Heart right ventricle (tissue), 16 donors: Measurements from ENCODE around the gene TMEM245. TPM values are rescaled to one million over a fixed set of nuclear protein-coding genes. Genes with fewer than 3 reads are reported as not detected.

ENCODE experiments used
- ATAC-seq, 8 donors: fragments of 200-7000 bp; cut with Tn5 transposase; one replicate each; pipeline ENCODE4 v1.9.1; 2020; ENCODE audit warnings: mild to moderate bottlenecking in 8 of 8, moderate library complexity in 8 of 8, moderate number of reproducible peaks in 1 of 8
- DNase-seq, 2 donors: peaks; one replicate each; pipeline ENCODE4 v3.0.0-alpha.2; 2020
- H3K27ac ChIP-seq, 10 donors: fragments of 200-600 bp; sonication (generic) in 2 of 10; one replicate each; pipeline versions ENCODE4 v1.5.0 to v1.8.0; 2020 to 2022; ENCODE audit warnings: mild to moderate bottlenecking in 3 of 10
- H3K27me3 ChIP-seq, 7 donors: fragments of 200-600 bp; one replicate each; pipeline ENCODE4 v1.8.0; 2021 to 2022; ENCODE audit warnings: mild to moderate bottlenecking in 2 of 7
- H3K36me3 ChIP-seq, 9 donors: fragments of 200-600 bp; sonication (generic) in 1 of 9; one replicate each; pipeline versions ENCODE4 v1.5.0 to v1.8.0; 2020 to 2022; ENCODE audit warnings: mild to moderate bottlenecking in 2 of 9
- H3K4me1 ChIP-seq, 9 donors: fragments of 200-600 bp; sonication (generic) in 1 of 9; one replicate each; pipeline versions ENCODE4 v1.5.0 to v1.8.0; 2020 to 2022; ENCODE audit warnings: mild to moderate bottlenecking in 4 of 9
- H3K4me3 ChIP-seq, 10 donors: fragments of 200-600 bp; sonication (generic) in 2 of 10; one replicate each; pipeline versions ENCODE4 v1.5.0 to v1.8.0; 2020 to 2022; ENCODE audit warnings: mild to moderate bottlenecking in 7 of 10, moderate library complexity in 2 of 10
- H3K9me3 ChIP-seq, 11 donors: fragments of 200-600 bp in 10 of 11; sonication (generic) in 2 of 11; one replicate each; pipeline versions ENCODE4 v1.5.0 to v1.8.0; 2013 to 2022; ENCODE audit warnings: mild to moderate bottlenecking in 2 of 11, control low read depth in 1 of 11, moderate library complexity in 1 of 11
- CTCF ChIP-seq, 9 donors: fragments of 200-600 bp; sonication (generic) in 2 of 9; IDR thresholded peaks; one replicate each; pipeline versions ENCODE4 v1.5.0 to v1.8.0; 2021 to 2022; ENCODE audit warnings: antibody characterized with exemption in 9 of 9, mild to moderate bottlenecking in 5 of 9, moderate library complexity in 1 of 9
- WGBS, 2 donors: extraction: QIAGEN DNeasy Blood & Tissue Kit; methylation state at CpG; one replicate each; pipeline ENCODE4 v1.1.7; 2013; ENCODE audit warnings: inconsistent platforms in 1 of 2; 5-methylcytosine and 5-hydroxymethylcytosine counted together
- intact Hi-C, 10 donors: fragments of 100-400 bp; cut with DNase I; formaldehyde crosslinking; loops; one replicate each; pipeline versions ENCODE4 v1.11.1 to v1.14.2; 2022
- polyA plus RNA-seq, 2 donors: library from polyadenylated mRNA; stranded (reverse); fragments of 200-250 nt; gene quantifications; one replicate each; pipeline ENCODE4 v1.2.3, GENCODE V29; 2013
- total RNA-seq, 10 donors: library from RNA; stranded (reverse); fragmentation: NEBNext Ultra II Directional in 3 of 10; extraction: Animal tissue kit (Norgen Biotek cat#: 25700) in 3 of 10; gene quantifications; one replicate each; pipeline versions ENCODE4 v1.2.1 to v1.2.4, GENCODE V29; 2021 to 2023
- donor health status: Arrhythmogenic right ventricular cardiomyopathy.
- donor health status: ischemic (EF 13 %, LVEDD 7.1; RV severe dilation, severe dysfunction).
- donor health status: healthy with polysubstance abuse.
- donor health status: DM: no; HTN: yes; CAD: no.
- donor health status: DM: no; HTN: no; CAD: no.
- donor health status: ischemic (EF 25% LVEDD 6.9; RV normal size, moderate dysfunction).
- donor health status: ischemic (EF 25% LVEDD 5.7; RV mildly dilated, moderate dysfunction).
- donor health status: healthy.
- donor health status: DM: yes; HTN: yes; CAD: no.
- donor health status: Ischemic cardiomyopathy.
- donor health status: ischemic (EF 35%, LVEDD 5.7; RV mildly dilated, moderate dysfunction).
- donor health status: nonischemic (EF 11% LVEDD 7.7; RV severe dilation, severe dysfunction).
- donor health status: DM: yes; HTN: yes; CAD: no.
- donor health status: PGD.
- donor health status: ischemic (EF 29% LVEDD 5.4; RV normal size, mild dysfunction).
- donor health status: nonischemic (EF 23%, LVEDD 6.1; RV moderate dilation, normal function).

Gene TMEM245
- total and polyA plus RNA-seq, 12 donors = 17.0 to 152 (median 96.2) TPM

GRCh38 chr9:109117856-109118807 lies 1.6 kb downstream of the TMEM245 start:
- Histone ChIP-seq H3K4me3 (peak overlapping the region; percentile 68 to 99 (median 92)), H3K9me3 (no peaks in the 10 kb centered on the region), H3K27ac (peak overlapping the region in 9 of 10 donors; percentile 17 to 99 (median 91)), H3K36me3 (no peaks in the 10 kb centered on the region), H3K4me1 (peaks cover 3 to 66% (median 53%) of the 10 kb centered on the region in 9 donors), H3K27me3 (no peaks in the 10 kb centered on the region)
- peak in 2 of 8 donors; percentile 1 to 16 for ATAC-seq
- WGBS, 2 donors = 24 to 25% methylated on average over 14 of the region's 14 CpGs
- intact Hi-C loops = loop anchor here in 3 of 10 donors (10.0 kb wide), 2 partner anchors 103 to 187 kb away; partner anchors contain the start of gene CTNNAL1 (in 2 of the 3)
- TF ChIP-seq CTCF (IDR thresholded peaks at IDR 0.05) = no peak
- DNase-seq = no peak

DNA sequence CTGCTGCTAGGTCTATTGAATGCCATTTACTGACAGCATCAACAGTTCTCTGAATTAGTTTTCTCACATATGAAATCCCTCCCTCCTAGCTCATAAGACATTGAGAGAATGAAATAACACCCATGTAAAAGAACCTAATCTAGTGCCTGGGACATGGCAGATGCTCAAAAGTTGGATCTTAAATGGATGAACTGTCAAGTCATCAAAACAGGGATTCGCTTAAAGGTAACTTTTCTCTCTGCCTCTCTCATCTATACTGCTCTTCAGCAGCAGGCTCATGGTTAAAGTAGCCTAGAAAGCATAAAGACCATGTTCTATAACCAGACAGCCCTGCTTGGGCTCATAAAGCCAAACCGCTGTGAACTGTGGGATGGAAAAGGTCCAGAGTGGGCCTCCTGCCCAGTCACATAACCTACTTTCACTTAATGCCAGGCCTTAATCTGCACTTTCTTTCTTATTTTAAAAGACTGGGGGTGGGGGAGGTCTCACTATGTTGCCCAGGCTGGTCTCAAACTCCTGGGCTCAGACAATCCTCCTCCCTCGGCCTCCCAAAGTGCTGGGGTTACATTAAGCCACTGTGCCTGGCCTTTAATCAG lies 3.7 kb downstream of the TMEM245 start:
- DNase-seq = peak in 1 of 2 donors; percentile 31
- no peaks in the 10 kb centered on the region for H3K27me3 ChIP-seq
- H3K27ac ChIP-seq = peak overlapping the region in 6 of 10 donors; percentile 3 to 69 (median 36)
- no peaks in the 10 kb centered on the region for H3K36me3 ChIP-seq
- intact Hi-C loops = loop anchor here in 3 of 10 donors (10.0 kb wide), 2 partner anchors 101 to 189 kb away; partner anchors contain the start of gene CTNNAL1 (in 2 of the 3)
- no peak for TF ChIP-seq CTCF (IDR thresholded peaks at IDR 0.05)
- 76 to 77% methylated on average over 3 of the region's 3 CpGs for WGBS, 2 donors
- peaks cover 3 to 87% (median 74%) of the 10 kb centered on the region in 9 donors for H3K4me1 ChIP-seq
- no peaks in the 10 kb centered on the region for H3K9me3 ChIP-seq
- H3K4me3 ChIP-seq = no peak overlapping the region
- ATAC-seq = no peak

DNA sequence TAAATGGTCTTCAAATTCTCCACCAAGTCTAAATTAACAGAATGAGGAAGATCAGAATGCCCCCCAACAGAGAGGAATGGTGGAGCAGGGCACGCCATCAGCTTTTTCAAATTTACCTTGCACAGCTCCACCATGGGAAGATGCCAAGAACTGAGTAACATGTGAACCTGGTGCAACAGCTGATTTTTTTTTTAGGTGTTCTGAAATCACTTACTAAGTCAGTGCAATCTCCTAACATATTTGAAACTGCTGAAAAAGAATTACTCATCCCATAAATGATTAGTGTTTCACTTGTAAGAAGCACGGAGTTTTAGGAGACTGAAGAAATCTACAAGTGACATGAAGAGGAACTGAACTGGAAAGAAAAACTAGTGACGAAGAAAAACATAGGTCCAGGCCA lies 5.1 kb downstream of the TMEM245 start:
- ATAC-seq (no peak), DNase-seq (no peak)
- no peak for TF ChIP-seq CTCF (IDR thresholded peaks at IDR 0.05)
- intact Hi-C loops = loop anchor here in 3 of 10 donors (10.0 kb wide), 2 partner anchors 100 to 190 kb away; partner anchors contain the start of gene CTNNAL1 (in 2 of the 3)
- Histone ChIP-seq H3K36me3 (no peaks in the 10 kb centered on the region), H3K9me3 (no peaks in the 10 kb centered on the region), H3K27ac (peak overlapping the region; percentile 19 to 84 (median 72)), H3K4me1 (peaks cover 7 to 94% (median 87%) of the 10 kb centered on the region in 9 donors), H3K4me3 (no peak overlapping the region), H3K27me3 (no peaks in the 10 kb centered on the region)
- 65 to 66% methylated on average over 3 of the region's 3 CpGs for WGBS, 2 donors
